GM19463 (cell line): ENCODE data around the gene C12orf57.

ENCODE experiments used
- ATAC-seq: cut with Tn5 transposase; IDR thresholded peaks from one replicate; pipeline ENCODE4 v1.9.1; 2021; ENCODE audit warnings: mild to moderate bottlenecking, moderate library complexity; ENCODE audit not compliant: unreplicated experiment

The C12orf57 gene

GRCh38 chr12:6987956-6988553 is 44.2 kb downstream of the C12orf57 start:
- ATAC-seq, result no peak
